Right lobe of liver (tissue), 6 donors: ENCODE results near the gene LMF2. TPM values are rescaled to one million over a fixed set of nuclear protein-coding genes. Genes with fewer than 3 reads are reported as not detected.

Source experiments
- ATAC-seq, 4 donors: fragments of 200-7000 bp; cut with Tn5 transposase; one replicate each; pipeline ENCODE4 v1.9.1; 2020; ENCODE audit warnings: mild to moderate bottlenecking in 4 of 4, moderate library complexity in 4 of 4
- DNase-seq, 3 donors: peaks; one replicate each; pipeline ENCODE4 v3.0.0-alpha.2; 2020
- H3K27ac ChIP-seq, 3 donors: fragments of 200-600 bp; one replicate each; pipeline ENCODE4 v1.8.0; 2022
- H3K27me3 ChIP-seq, 2 donors: fragments of 200-600 bp; one replicate each; pipeline ENCODE4 v1.8.0; 2022
- H3K36me3 ChIP-seq, 4 donors: fragments of 200-600 bp; sonication (generic) in 1 of 4; one replicate each; pipeline versions ENCODE4 v1.5.1 to v1.8.0; 2017 to 2022; ENCODE audit warnings: control low read depth in 1 of 4
- H3K4me1 ChIP-seq, 4 donors: fragments of 200-600 bp; sonication (generic) in 1 of 4; one replicate each; pipeline versions ENCODE4 v1.5.1 to v1.8.0; 2017 to 2022; ENCODE audit warnings: control low read depth in 1 of 4
- H3K4me3 ChIP-seq, 3 donors: fragments of 200-600 bp; one replicate each; pipeline ENCODE4 v1.8.0; 2022
- H3K9me3 ChIP-seq, 4 donors: fragments of 200-600 bp; sonication (generic) in 1 of 4; one replicate each; pipeline versions ENCODE4 v1.5.1 to v1.8.0; 2017 to 2022; ENCODE audit warnings: control low read depth in 1 of 4
- POLR2A ChIP-seq: fragments of 450-650 bp; IDR thresholded peaks from one replicate; pipeline ENCODE4 v1.6.1; 2017; ENCODE audit warnings: antibody characterized with exemption, mild to moderate bottlenecking
- WGBS: methylation state at CpG from one replicate; pipeline ENCODE4 v1.1.6; 2018; ENCODE audit warnings: low coverage, low lambda C conversion rate; ENCODE audit not compliant: insufficient coverage; ENCODE audit errors: missing lambda C conversion rate; 5-methylcytosine and 5-hydroxymethylcytosine counted together
- intact Hi-C, 2 donors: fragments of 100-400 bp; cut with DNase I; formaldehyde crosslinking; loops; one replicate each; pipeline versions ENCODE4 v1.11.2 to v1.14.1; 2022
- long read RNA-seq: library from polyadenylated mRNA; unstranded; transcript quantifications from one replicate; pipeline ENCODE4 v2.0.0, GENCODE V29; 2019
- total RNA-seq, 6 experiments: library from RNA; depleted of rRNA in 2 of 6; stranded (reverse); fragments of >200 nt in 2 of 6; fragmentation: NEBNext Ultra II Directional in 3 of 6; extraction: Animal tissue kit (Norgen Biotek cat#: 25700) in 3 of 6; gene quantifications; one replicate each; pipeline versions ENCODE4 v1.1.0 to v1.2.4, GENCODE V29; 2016 to 2023
- TF ChIP-seq, protein P1 (sequence below), 4 donors: fragments of 200-600 bp in 3 of 4; fragments of 450-650 bp in 1 of 4; IDR thresholded peaks; one replicate each; pipeline versions ENCODE4 v1.5.1 to v1.8.0; 2016 to 2022; ENCODE audit warnings: antibody characterized with exemption in 4 of 4, mild to moderate bottlenecking in 2 of 4
- donor health status: DM: no; HTN: yes; CAD: no.
- donor health status: DM: no; HTN: no; CAD: no.
- donor health status: DM: no; HTN: no; CAD: no.
- donor health status: DM: no; HTN: yes; CAD: no.
- donor health status: DM: no; HTN: yes; CAD: no.

Gene LMF2, protein sequence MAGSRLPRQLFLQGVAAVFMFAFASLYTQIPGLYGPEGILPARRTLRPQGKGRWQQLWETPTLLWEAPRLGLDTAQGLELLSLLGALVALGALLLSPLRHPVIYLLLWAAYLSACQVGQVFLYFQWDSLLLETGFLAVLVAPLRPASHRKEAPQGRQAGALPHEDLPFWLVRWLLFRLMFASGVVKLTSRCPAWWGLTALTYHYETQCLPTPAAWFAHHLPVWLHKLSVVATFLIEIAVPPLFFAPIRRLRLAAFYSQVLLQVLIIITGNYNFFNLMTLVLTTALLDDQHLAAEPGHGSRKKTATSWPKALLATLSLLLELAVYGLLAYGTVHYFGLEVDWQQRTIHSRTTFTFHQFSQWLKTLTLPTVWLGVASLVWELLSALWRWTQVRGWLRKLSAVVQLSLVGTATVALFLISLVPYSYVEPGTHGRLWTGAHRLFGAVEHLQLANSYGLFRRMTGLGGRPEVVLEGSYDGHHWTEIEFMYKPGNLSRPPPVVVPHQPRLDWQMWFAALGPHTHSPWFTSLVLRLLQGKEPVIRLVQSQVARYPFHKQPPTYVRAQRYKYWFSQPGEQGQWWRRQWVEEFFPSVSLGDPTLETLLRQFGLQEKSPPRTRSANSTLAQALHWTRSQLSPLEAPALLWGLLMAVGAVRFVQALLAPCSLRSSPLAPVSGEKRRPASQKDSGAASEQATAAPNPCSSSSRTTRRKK
- total RNA-seq, result 10 to 100 TPM; 33.2 to 47.6 (median 41.7) TPM
- long read RNA-seq, partial matches to known transcripts, result 3 of 6 reads
- long read RNA-seq, other reads (novel, unspliced or antisense), result 2 of 6 reads

DNA sequence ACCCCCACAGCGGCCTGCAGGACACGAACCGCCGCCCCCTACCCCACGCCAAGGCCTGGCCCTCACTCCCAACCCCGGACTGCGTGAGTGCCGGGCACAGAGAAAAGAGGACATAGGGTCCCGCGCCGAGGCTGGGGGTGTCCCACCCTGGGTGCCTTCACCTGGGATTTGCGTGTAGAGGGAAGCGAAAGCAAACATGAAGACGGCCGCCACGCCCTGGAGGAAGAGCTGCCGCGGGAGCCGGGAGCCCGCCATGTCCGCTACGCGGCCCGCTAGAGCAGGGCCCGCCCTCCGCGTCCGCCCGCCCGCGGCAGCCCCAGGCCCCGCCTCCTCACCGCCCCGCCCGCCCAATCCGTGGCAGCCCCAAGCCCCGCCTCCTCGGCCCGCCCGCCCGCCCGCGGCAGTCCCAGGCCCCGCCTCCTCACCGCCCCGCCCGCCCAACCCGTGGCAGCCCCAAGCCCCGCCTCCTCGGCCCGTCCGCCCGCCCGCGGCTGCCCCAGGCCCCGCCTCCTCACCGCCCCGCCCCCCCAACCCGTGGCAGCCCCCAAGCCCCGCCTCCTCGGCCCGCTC is at the start of gene LMF2:
TSS of gene LMF2 (minus strand) at position 282 of the 570 bp plus-strand sequence. CDS start at position 255, 27 bp downstream.
- ATAC-seq (peak; percentile 78 to 85 (median 82)), DNase-seq (peak; percentile 91 to 95 (median 95))
- TF ChIP-seq, protein P1, sequence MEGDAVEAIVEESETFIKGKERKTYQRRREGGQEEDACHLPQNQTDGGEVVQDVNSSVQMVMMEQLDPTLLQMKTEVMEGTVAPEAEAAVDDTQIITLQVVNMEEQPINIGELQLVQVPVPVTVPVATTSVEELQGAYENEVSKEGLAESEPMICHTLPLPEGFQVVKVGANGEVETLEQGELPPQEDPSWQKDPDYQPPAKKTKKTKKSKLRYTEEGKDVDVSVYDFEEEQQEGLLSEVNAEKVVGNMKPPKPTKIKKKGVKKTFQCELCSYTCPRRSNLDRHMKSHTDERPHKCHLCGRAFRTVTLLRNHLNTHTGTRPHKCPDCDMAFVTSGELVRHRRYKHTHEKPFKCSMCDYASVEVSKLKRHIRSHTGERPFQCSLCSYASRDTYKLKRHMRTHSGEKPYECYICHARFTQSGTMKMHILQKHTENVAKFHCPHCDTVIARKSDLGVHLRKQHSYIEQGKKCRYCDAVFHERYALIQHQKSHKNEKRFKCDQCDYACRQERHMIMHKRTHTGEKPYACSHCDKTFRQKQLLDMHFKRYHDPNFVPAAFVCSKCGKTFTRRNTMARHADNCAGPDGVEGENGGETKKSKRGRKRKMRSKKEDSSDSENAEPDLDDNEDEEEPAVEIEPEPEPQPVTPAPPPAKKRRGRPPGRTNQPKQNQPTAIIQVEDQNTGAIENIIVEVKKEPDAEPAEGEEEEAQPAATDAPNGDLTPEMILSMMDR (IDR thresholded peaks at IDR 0.05), result no peak
- peak; percentile 51 for TF ChIP-seq POLR2A
- Histone ChIP-seq H3K27ac (peak within 1 kb of the TSS; percentile 70 to 78 (median 73)), H3K27me3 (no peaks in the 10 kb centered on the region), H3K4me3 (peak within 1 kb of the TSS; percentile 90 to 93 (median 93)), H3K36me3 (peaks cover 0 to 16% (median 3%) of the 10 kb centered on the region in 4 donors), H3K4me1 (peaks cover 0 to 10% (median 4%) of the 10 kb centered on the region in 4 donors), H3K9me3 (no peaks in the 10 kb centered on the region)
- WGBS, result 1% methylated on average over 16 of the region's 62 CpGs
- intact Hi-C loops, result no loop called here

DNA sequence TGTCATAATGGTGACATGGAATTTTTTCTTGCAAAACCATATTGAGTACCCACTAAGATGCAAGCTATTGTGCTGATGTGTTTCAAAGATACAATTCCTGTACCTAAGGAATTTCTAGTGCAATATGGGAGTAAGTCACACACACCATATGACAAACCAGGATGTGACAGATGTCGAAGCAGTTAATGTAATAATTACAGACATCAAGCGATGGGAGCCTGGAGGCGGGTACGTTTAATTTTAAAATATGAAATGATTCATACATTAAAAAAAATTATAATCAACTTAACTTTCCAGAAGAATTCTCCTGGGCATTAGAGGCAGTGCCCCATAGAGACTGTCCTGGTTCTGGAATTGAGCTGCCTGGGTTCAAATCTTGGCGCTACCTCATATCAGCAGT is 49.2 kb upstream of the LMF2 start:
- H3K27ac ChIP-seq, result no peak overlapping the region
- H3K27me3 ChIP-seq, result no peaks in the 10 kb centered on the region
- TF ChIP-seq, protein P1 (IDR thresholded peaks at IDR 0.05), result no peak
- no peak for TF ChIP-seq POLR2A
- intact Hi-C loops, result no loop called here
- no peak overlapping the region for H3K4me3 ChIP-seq
- ATAC-seq (no peak), DNase-seq (no peak)
- 85% methylated on average over 5 of the region's 5 CpGs for WGBS
- H3K36me3 ChIP-seq, result no peaks in the 10 kb centered on the region
- H3K4me1 ChIP-seq, result no peaks in the 10 kb centered on the region
- H3K9me3 ChIP-seq, result no peaks in the 10 kb centered on the region

DNA sequence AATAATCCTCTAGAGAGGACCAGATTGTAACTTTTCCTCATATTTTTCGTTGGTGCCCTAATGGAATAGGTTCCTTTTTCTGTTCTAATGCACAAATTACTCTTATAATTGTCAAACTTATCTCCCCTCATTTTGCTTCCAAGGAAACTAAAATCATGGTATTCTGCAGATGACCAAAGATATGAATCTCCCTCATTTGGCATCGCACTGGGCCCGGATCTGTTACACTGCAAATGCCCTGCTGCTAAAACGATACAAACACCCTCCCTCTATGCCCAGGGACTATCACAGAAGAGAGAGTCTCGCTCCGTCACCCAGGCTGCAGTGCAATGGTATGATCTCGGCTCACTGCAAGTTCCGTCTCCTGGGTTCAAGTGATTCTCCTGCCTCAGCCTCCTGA is 45.8 kb upstream of the LMF2 start:
- ATAC-seq (no peak), DNase-seq (peak in 1 of 3 donors; percentile 15)
- Histone ChIP-seq H3K9me3 (no peaks in the 10 kb centered on the region), H3K27me3 (no peaks in the 10 kb centered on the region), H3K27ac (no peak overlapping the region), H3K36me3 (no peaks in the 10 kb centered on the region), H3K4me3 (no peak overlapping the region), H3K4me1 (peaks cover 0 to 8% (median 0%) of the 10 kb centered on the region in 4 donors)
- WGBS, result 82% methylated on average over 8 of the region's 8 CpGs
- no peak for TF ChIP-seq POLR2A
- TF ChIP-seq, protein P1 (IDR thresholded peaks at IDR 0.05), result no peak
- intact Hi-C loops, result loop anchor here in 1 of 2 donors (5.0 kb wide), 1 partner anchor 49 kb away; the partner anchor contains the start of gene MAPK8IP2

DNA sequence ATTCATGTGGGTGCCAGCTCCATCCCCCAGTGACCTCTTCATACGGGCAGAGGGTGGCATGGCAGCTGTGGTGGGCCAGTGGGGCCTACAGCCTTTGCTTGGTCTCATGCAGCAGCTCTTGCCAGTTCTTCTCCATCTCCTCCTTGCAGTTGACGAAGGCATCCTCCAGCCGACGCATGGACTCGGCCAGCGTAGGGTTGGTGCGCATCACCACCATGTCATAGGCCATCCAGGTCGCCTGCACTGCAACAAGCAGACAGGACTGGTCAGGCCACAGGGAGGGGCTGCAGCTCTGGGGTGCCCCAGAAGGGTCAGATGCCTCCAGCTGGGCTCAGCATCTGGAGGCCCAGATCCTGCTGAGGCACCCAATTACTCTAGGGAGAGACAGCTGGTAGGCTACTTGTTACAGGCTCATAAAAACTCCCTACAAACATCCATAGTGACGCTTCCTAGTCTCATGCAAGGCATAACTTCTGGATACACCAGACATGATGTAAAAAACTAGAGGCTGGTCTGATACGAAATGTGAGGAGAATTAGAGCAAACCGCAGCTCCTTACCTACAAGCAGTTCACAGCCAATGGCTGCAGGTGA is 43.8 kb upstream of the LMF2 start:
- no peaks in the 10 kb centered on the region for H3K36me3 ChIP-seq
- H3K9me3 ChIP-seq, result no peaks in the 10 kb centered on the region
- no peak overlapping the region for H3K27ac ChIP-seq
- H3K4me3 ChIP-seq, result no peak overlapping the region
- peak in 1 of 3 donors; percentile 45 for DNase-seq
- no peak for TF ChIP-seq POLR2A
- TF ChIP-seq, protein P1 (IDR thresholded peaks at IDR 0.05), result no peak
- WGBS, result 87% methylated on average over 6 of the region's 11 CpGs
- peaks cover 0 to 8% (median 0%) of the 10 kb centered on the region in 4 donors for H3K4me1 ChIP-seq
- no peak for ATAC-seq
- no peaks in the 10 kb centered on the region for H3K27me3 ChIP-seq
- intact Hi-C loops, result loop anchor here in 1 of 2 donors (5.0 kb wide), 1 partner anchor 51 kb away; the partner anchor contains the start of gene MAPK8IP2
